Fibroblast of mammary gland (primary cell): ENCODE results near the gene EIF2S3.
"Not testable (repeated sequence)": the region's sequence is repeated elsewhere in the genome, so short reads cannot be mapped to it uniquely, and the experiment has no call there.

Source experiments
- DNase-seq: peaks from one replicate; pipeline ENCODE4 v3.0.0-alpha.2; 2010; ENCODE audit warnings: low read depth
- H3K4me3 ChIP-seq: 2 replicates; pipeline ENCODE4 v1.5.1; 2011; ENCODE audit warnings: low read depth, mild to moderate bottlenecking, low read length, moderate library complexity; ENCODE audit not compliant: control insufficient read depth
- TF ChIP-seq, protein P1 (sequence below): conservative IDR thresholded peaks from 2 replicates; pipeline ENCODE4 v1.5.1; 2011; ENCODE audit warnings: low read depth, low read length, inconsistent platforms; ENCODE audit not compliant: control insufficient read depth, insufficient read depth

Gene EIF2S3

DNA sequence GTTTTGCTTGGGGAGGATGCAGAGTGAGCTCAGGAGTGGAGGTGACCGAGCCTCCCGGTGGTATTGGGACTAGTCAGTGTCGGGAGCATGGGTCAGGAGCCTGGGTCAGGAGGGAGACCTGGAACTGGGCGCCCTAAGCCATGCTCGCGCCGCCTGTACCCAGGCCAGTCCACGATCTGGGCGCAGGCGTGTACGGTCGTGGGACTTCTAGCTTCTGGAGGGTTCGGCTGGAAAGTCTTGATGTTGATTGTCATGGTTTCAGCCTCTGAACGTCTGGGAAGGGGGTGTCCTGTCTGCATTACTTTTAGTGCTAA is 244 bp downstream of the EIF2S3 start:
- TF ChIP-seq, protein P1, sequence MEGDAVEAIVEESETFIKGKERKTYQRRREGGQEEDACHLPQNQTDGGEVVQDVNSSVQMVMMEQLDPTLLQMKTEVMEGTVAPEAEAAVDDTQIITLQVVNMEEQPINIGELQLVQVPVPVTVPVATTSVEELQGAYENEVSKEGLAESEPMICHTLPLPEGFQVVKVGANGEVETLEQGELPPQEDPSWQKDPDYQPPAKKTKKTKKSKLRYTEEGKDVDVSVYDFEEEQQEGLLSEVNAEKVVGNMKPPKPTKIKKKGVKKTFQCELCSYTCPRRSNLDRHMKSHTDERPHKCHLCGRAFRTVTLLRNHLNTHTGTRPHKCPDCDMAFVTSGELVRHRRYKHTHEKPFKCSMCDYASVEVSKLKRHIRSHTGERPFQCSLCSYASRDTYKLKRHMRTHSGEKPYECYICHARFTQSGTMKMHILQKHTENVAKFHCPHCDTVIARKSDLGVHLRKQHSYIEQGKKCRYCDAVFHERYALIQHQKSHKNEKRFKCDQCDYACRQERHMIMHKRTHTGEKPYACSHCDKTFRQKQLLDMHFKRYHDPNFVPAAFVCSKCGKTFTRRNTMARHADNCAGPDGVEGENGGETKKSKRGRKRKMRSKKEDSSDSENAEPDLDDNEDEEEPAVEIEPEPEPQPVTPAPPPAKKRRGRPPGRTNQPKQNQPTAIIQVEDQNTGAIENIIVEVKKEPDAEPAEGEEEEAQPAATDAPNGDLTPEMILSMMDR = no peak
- no peak overlapping the region for H3K4me3 ChIP-seq
- no peak for DNase-seq

DNA sequence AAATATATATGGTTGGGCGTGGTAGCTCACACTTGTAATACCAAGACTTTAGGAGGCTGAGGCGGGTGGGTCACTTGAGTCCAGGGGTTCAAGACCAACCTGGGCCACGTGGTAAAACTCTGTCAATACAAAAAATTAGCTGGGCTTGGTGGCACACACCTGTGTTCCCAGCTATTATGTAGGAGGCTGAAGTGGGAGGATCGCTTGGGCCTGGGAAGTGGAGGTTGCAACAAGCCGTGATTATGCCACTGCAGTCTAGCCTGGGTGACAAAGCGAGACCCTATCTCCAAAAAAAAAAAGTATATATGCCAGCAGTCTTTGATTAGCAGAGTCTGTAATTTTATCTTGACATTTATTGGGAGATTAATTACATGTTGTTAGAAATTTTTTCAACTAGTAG is 8.7 kb downstream of the EIF2S3 start:
- DNase-seq = no peak
- TF ChIP-seq, protein P1 = no peak
- no peak overlapping the region for H3K4me3 ChIP-seq

DNA sequence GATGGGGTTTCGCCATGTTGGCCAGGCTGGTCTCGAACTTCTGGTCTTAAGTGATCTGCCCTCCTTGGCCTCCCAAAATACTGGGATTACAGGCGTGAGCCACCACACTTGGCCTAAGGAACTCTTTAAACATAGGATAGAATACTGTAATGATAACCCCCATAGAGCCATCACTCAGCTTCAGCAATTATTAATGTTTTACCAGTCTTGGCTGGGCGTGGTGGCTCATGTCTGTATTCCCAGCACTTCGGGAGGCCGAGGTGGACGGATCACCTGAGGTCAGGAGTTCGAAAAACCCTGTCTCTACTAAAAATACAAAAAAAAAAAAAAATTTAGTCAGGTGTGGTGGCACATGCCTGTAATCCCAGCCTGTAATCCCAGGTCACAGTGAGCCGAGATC is 15.1 kb downstream of the EIF2S3 start:
- H3K4me3 ChIP-seq = no peak overlapping the region
- TF ChIP-seq, protein P1 = no peak
- DNase-seq = no peak

DNA sequence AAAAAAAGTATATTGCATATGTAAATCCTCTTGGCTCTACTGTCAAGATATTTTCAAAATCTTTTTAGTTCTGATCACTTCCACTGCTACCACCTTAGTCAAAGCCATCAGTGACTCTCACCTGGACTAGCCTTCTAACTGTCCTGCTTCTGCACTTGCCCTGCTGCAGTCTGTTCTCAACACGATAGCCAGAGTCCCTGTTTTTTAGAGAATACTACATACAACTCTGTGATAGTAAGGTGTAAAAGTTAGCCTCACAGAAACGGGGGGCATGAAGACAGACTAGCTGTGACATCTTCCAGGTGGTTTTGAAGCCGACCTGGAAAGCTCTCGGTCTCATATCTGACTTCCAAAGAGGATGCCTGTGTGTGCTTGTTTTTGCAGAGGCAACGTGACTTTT is 24.7 kb downstream of the EIF2S3 start:
- TF ChIP-seq, protein P1 = no peak
- H3K4me3 ChIP-seq = no peak overlapping the region
- DNase-seq = no peak

DNA sequence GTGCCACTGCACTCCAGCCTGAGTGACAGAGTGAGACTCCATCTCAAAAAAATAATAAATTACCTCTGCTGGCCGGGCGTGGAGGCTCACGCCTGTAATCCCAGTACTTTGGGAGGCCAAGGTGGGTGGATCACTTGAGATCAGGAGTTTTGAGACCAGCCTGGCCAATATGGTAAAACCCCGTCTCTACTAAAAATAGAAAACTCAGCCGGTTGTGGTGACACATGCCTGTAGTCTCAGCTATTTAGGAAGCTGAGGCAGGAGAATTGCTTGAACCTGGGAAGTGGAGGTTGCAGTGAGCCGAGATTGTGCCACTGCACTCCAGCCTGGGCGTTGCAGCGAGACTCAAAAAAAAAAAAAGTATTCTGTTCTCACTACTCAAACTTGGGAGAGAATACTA is 25.5 kb downstream of the EIF2S3 start:
- DNase-seq, H3K4me3 ChIP-seq: not testable (repeated sequence)

DNA sequence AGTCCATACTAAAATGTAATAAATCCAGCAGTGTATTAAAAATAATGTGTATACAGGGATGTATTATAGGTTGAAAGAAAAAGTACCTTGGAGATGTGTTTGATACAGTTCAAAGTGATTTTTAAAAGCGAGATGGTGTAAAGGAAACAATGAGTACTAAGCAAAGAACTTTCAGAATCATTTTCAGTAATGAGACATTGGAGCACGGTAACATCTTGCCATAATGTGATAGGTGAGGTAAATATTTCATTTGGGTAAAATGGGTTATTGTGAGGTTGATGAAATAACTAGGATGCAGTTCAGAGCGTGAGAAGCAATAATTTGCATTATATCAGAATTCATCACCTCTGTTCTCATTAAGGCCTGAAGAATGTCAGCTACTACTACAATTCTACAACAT is 25.9 kb downstream of the EIF2S3 start:
- H3K4me3 ChIP-seq = no peak overlapping the region
- no peak for DNase-seq
- TF ChIP-seq, protein P1 = no peak

DNA sequence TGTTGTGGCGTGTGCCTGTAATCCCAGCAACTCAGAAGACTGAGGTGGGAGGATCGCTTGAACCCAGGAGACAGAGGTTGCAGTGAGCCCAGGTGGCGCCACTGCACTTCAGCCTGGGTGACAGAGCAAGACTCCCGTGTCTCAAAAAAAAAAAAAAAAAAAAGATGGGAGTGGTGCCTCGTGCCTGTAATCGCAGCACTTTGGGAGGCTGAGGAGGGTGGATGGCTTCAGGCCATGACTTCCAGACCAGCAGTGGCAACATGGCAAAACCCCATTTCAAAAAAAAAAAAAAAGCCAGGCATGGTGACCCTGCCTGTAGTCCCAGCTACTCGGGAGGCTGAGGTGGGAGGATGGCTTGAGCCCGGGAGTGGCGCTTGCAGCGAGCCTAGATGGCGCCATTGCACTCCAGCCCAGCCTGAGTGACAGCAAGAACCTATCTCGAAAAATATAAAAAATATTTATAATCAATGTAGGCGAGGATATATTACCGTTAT is 27.0 kb downstream of the EIF2S3 start:
- no peak overlapping the region for H3K4me3 ChIP-seq
- TF ChIP-seq, protein P1 = peak; percentile 54
- peak; percentile 70 for DNase-seq
